Measurements from ENCODE around the gene PHOSPHO1.
A peak's percentile ranks its signal among the peaks of the same experiment; 100 is the strongest.

PHOSPHO1 gene

DNA sequence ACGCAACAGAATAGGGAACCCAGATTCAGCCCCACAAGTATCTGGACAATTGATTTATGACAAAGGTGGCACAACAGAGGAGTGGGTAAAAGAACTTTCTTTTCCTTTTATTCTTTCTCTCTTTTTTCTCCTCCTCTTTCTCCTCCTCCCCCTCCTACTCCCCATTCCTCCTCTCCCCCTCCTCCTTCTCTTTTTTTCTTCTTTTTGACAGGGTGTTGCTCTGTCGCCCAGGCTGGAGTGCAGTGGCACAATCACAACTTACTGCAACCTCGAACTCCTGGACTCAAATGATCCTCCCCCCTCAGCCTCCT is 36.3 kb downstream of the PHOSPHO1 start:
- H3K4me3 ChIP-seq (replicated peaks; ENCODE audit: insufficient read depth, low read length), result no peak overlapping the region; the same call in 1 of the 2 replicates
- no peak for TF ChIP-seq GABPA (IDR thresholded peaks at IDR 0.05; ENCODE audit: low read depth)
- TF ChIP-seq REST (IDR thresholded peaks at IDR 0.05; ENCODE audit: insufficient replicate concordance, low read depth), result no peak
- no peak for TF ChIP-seq POLR2AphosphoS5 (IDR thresholded peaks at IDR 0.05; ENCODE audit: low read depth)
- no peak for TF ChIP-seq CTCF (IDR thresholded peaks at IDR 0.05; ENCODE audit: insufficient read depth, low read length)
- TF ChIP-seq SPI1 (IDR thresholded peaks at IDR 0.05; ENCODE audit: borderline replicate concordance, low read depth), result no peak
- DNase-seq (ENCODE audit: low read depth in 1 of 2, low spot score in 1 of 2), result no peak
- H3K27me3 ChIP-seq (ENCODE audit: insufficient read depth, poor library complexity, severe bottlenecking), result no peaks in the 10 kb centered on the region
- no peak overlapping the region for H3K27ac ChIP-seq (replicated peaks)

DNA sequence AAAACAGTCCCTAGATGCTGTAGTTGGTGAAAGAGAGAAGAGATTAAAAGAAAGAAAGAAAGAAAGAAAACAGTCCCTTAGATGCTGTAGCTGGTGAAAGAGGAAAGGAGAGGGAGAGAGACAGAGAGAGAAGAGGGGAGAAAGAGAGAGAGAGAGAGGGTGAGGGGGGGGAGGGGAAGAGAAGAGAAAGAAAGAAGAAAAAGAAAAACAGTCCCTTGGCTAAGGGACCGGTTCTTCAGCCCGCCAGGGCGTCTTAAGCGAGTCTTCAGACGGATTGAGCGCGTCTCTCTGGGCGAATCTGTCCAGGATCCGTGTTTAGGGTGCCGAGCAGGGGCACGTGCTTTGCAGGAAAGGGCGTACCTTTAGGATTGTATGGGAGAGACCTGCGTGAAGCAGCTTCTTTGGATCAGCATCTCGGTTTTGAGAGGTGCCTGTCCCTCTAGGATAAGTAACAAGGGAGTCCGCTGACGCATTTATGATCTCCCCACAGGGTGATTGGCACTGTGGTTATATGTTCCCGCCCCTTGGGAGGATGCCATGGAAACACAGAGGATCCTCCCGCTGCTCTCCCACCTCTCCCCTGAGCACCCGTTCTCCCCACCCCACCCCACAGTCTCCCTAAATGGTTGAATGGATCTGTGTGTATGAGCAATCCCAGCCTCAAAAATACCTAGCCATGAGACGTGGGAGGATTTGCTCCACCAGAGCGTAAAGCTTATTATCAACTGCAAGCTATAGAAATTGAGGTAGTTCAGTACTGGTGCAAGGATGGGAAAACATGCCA is 36.9 kb downstream of the PHOSPHO1 start:
- DNase-seq (ENCODE audit: low read depth in 1 of 2, low spot score in 1 of 2), result peak; percentile 46 to 69
- H3K4me3 ChIP-seq (replicated peaks; ENCODE audit: insufficient read depth, low read length), result peak overlapping the region; percentile 55
- no peak for TF ChIP-seq GABPA (IDR thresholded peaks at IDR 0.05; ENCODE audit: low read depth)
- peak; percentile 10; the same call in 1 of the 2 replicates for TF ChIP-seq SPI1 (IDR thresholded peaks at IDR 0.05; ENCODE audit: borderline replicate concordance, low read depth)
- peak overlapping the region; percentile 99 for H3K27ac ChIP-seq (replicated peaks)
- no peaks in the 10 kb centered on the region for H3K27me3 ChIP-seq (ENCODE audit: insufficient read depth, poor library complexity, severe bottlenecking)

DNA sequence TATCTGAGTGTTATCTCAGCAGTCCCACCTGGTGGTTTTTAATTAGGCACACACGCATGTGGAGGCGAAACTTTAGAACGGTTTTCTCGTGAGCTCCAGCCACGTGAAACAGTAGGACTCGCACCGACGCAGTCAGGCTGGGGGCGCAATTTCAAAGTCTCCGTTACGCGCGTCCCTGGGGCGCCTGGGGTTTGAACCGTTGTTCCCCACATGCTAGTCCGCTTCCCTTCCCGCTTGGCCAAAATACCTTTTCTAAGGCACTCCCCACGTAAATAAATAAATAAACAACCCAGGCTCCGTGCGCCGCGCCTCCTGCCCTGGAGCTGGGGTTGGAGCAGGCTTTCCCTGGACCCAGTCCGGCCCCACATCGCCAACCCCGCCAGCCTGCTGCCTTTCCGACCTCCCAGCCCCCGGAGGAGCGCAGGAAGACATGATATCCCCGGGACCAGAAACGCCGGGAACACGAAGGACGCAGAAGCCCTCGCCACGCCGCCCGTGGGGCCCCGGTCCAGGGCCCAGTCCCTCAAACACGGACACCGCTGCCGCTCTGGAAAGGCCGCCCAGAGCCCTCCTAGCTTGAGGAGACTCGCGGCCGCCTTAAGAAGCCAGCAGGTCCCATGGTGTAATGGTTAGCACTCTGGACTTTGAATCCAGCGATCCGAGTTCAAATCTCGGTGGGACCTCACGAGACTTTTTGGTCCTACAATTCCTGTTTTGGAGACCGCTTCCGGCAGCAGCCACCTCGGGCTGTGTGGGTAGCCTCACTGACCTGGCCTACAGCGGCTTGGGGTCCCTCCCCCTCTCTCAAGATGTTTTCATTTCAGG is 38.5 kb downstream of the PHOSPHO1 start:
- peak; percentile 52; the same call in 1 of the 2 replicates for TF ChIP-seq GABPA (IDR thresholded peaks at IDR 0.05; ENCODE audit: low read depth)
- peak; percentile 59 for TF ChIP-seq REST (IDR thresholded peaks at IDR 0.05; ENCODE audit: insufficient replicate concordance, low read depth)
- peak; percentile 27; the same call in 1 of the 2 replicates for TF ChIP-seq SPI1 (IDR thresholded peaks at IDR 0.05; ENCODE audit: borderline replicate concordance, low read depth)
- TF ChIP-seq CTCF (IDR thresholded peaks at IDR 0.05; ENCODE audit: insufficient read depth, low read length), result no peak
- TF ChIP-seq POLR2AphosphoS5 (IDR thresholded peaks at IDR 0.05; ENCODE audit: low read depth), result peak; percentile 79
- no peaks in the 10 kb centered on the region for H3K27me3 ChIP-seq (ENCODE audit: insufficient read depth, poor library complexity, severe bottlenecking)
- DNase-seq (ENCODE audit: low read depth in 1 of 2, low spot score in 1 of 2), result peak; percentile 91 to 92
- H3K27ac ChIP-seq (replicated peaks), result peak overlapping the region; percentile 99
- H3K4me3 ChIP-seq (replicated peaks; ENCODE audit: insufficient read depth, low read length), result peak overlapping the region; percentile 55

GRCh38 chr17:49191409-49191916 is 39.1 kb downstream of the PHOSPHO1 start:
- Histone ChIP-seq H3K4me3 (replicated peaks; ENCODE audit: insufficient read depth, low read length) (peak overlapping the region; percentile 55), H3K27me3 (ENCODE audit: insufficient read depth, poor library complexity, severe bottlenecking) (no peaks in the 10 kb centered on the region), H3K27ac (replicated peaks) (peak overlapping the region; percentile 99)
- TF ChIP-seq SPI1 (IDR thresholded peaks at IDR 0.05; ENCODE audit: borderline replicate concordance, low read depth) (no peak), GABPA (IDR thresholded peaks at IDR 0.05; ENCODE audit: low read depth) (0 out of 2 replicates have a peak, but pooled peaks have one; percentile 8), POLR2AphosphoS5 (IDR thresholded peaks at IDR 0.05; ENCODE audit: low read depth) (no peak), REST (IDR thresholded peaks at IDR 0.05; ENCODE audit: insufficient replicate concordance, low read depth) (no peak)
- DNase-seq (ENCODE audit: low read depth in 1 of 2, low spot score in 1 of 2), result no peak
